Endodermal cell (in vitro differentiated cells): Measurements from ENCODE around the gene BNC2. TPM values are rescaled to one million over a fixed set of nuclear protein-coding genes. Genes with fewer than 3 reads are reported as not detected.

ENCODE experiments used
- DNase-seq: peaks from one replicate; pipeline ENCODE4 v3.0.0-alpha.2; 2017
- H3K27ac ChIP-seq: 2 replicates; pipeline ENCODE4 v1.5.1; 2013; ENCODE audit warnings: mild to moderate bottlenecking, low read depth, low read length, moderate library complexity
- H3K27me3 ChIP-seq: 2 replicates; pipeline ENCODE4 v1.6.1; 2013; ENCODE audit warnings: mild to moderate bottlenecking, low read length, moderate library complexity; ENCODE audit not compliant: insufficient read depth, control insufficient read depth, poor library complexity, severe bottlenecking
- H3K36me3 ChIP-seq: 2 replicates; pipeline ENCODE4 v1.7.0; 2013; ENCODE audit warnings: mild to moderate bottlenecking, low read length, moderate library complexity; ENCODE audit not compliant: control insufficient read depth, insufficient read depth
- H3K4me1 ChIP-seq: one replicate; pipeline ENCODE4 v1.7.0; 2013; ENCODE audit warnings: low read length; ENCODE audit not compliant: control insufficient read depth, insufficient read depth
- H3K4me3 ChIP-seq: 2 replicates; pipeline ENCODE4 v1.5.1; 2013; ENCODE audit warnings: mild to moderate bottlenecking, low read length, moderate library complexity
- H3K9ac ChIP-seq: 2 replicates; pipeline ENCODE4 v1.6.1; 2013; ENCODE audit warnings: mild to moderate bottlenecking, low read length, moderate library complexity; ENCODE audit not compliant: poor library complexity, severe bottlenecking; ENCODE audit errors: extremely low read depth
- H3K9me3 ChIP-seq: 2 replicates; pipeline ENCODE4 v1.6.1; 2013; ENCODE audit warnings: mild to moderate bottlenecking, low read length, moderate library complexity; ENCODE audit not compliant: control insufficient read depth
- H3K27ac Mint-ChIP-seq: 2 replicates; pipeline ENCODE4 v1.8.0; 2020; ENCODE audit warnings: mixed read lengths
- H3K27me3 Mint-ChIP-seq: 2 replicates; pipeline ENCODE4 v1.8.0; 2021; ENCODE audit warnings: mild to moderate bottlenecking, mixed read lengths; ENCODE audit not compliant: insufficient read depth
- H3K36me3 Mint-ChIP-seq: 2 replicates; pipeline ENCODE4 v1.8.0; 2020; ENCODE audit warnings: low read depth, mixed read lengths
- H3K4me1 Mint-ChIP-seq: 2 replicates; pipeline ENCODE4 v1.8.0; 2020; ENCODE audit warnings: mixed read lengths
- H3K4me3 Mint-ChIP-seq: 2 replicates; pipeline ENCODE4 v1.8.0; 2020; ENCODE audit warnings: mild to moderate bottlenecking, moderate library complexity, mixed read lengths
- H3K9me3 Mint-ChIP-seq: 2 replicates; pipeline ENCODE4 v1.8.0; 2020; ENCODE audit warnings: mild to moderate bottlenecking, mixed read lengths
- CTCF ChIP-seq: fragments of 200-600 bp; sonication (generic); conservative IDR thresholded peaks from 2 replicates; pipeline ENCODE4 v1.5.0; 2021; ENCODE audit warnings: antibody characterized with exemption, mild to moderate bottlenecking
- WGBS, 2 experiments: methylation state at CpG; one replicate each; pipeline versions ENCODE4 v1.1.5 to v1.1.7; 2013; ENCODE audit warnings: missing lambda C conversion rate in 2 of 2, mixed read lengths in 1 of 2; ENCODE audit not compliant: insufficient coverage in 1 of 2, insufficient read length in 1 of 2; 5-methylcytosine and 5-hydroxymethylcytosine counted together
- total RNA-seq, 2 donors: library from RNA; stranded (reverse); fragmentation: NEBNext Ultra II Directional in 1 of 2; extraction: Animal tissue kit (Norgen Biotek cat#: 25700) in 1 of 2; gene quantifications; 2 replicates in 1 of 2; 3 replicates in 1 of 2; pipeline ENCODE4 v1.2.1, GENCODE V29; 2021

Gene BNC2
- total RNA-seq, 2 donors from 2014 or later: 3.0 to 10.5 TPM

GRCh38 chr9:16794871-16795639, 75.4 kb downstream of the BNC2 start:
- Mint-ChIP-seq H3K9me3 (no peaks in the 10 kb centered on the region), H3K36me3 (no peaks in the 10 kb centered on the region), H3K4me3 (no peak overlapping the region), H3K27me3 (no peaks in the 10 kb centered on the region), H3K4me1 (peaks cover 22% of the 10 kb centered on the region), H3K27ac (no peak overlapping the region)
- H3K27ac ChIP-seq: no peak overlapping the region
- no peaks in the 10 kb centered on the region for H3K36me3 ChIP-seq
- no peak overlapping the region for H3K4me3 ChIP-seq
- no peak for DNase-seq
- H3K9ac ChIP-seq: no peak overlapping the region
- no peaks in the 10 kb centered on the region for H3K27me3 ChIP-seq
- peaks cover 3% of the 10 kb centered on the region for H3K4me1 ChIP-seq
- H3K9me3 ChIP-seq: no peaks in the 10 kb centered on the region
- WGBS, 2 experiments: 87 to 100% methylated on average over 2 to 9 of the region's 9 CpGs
- TF ChIP-seq CTCF: no peak

- WGBS, 2 experiments: 91 to 92% methylated on average over 3 to 4 of the region's 4 CpGs
- Mint-ChIP-seq H3K27me3 (no peaks in the 10 kb centered on the region), H3K4me3 (no peak overlapping the region), H3K4me1 (peaks cover 22% of the 10 kb centered on the region), H3K27ac (no peak overlapping the region), H3K9me3 (no peaks in the 10 kb centered on the region), H3K36me3 (no peaks in the 10 kb centered on the region)
- DNase-seq: no peak
- H3K4me1 ChIP-seq: peaks cover 3% of the 10 kb centered on the region
- no peaks in the 10 kb centered on the region for H3K9me3 ChIP-seq
- no peak for TF ChIP-seq CTCF
- no peaks in the 10 kb centered on the region for H3K36me3 ChIP-seq
- no peak overlapping the region for H3K4me3 ChIP-seq
- H3K27me3 ChIP-seq: no peaks in the 10 kb centered on the region
- H3K27ac ChIP-seq: no peak overlapping the region
- no peak overlapping the region for H3K9ac ChIP-seq
Observed at GRCh38 chr9:16794103-16794502, 76.4 kb downstream of the BNC2 start.

- H3K27ac ChIP-seq: no peak overlapping the region
- peaks cover 2% of the 10 kb centered on the region for H3K4me1 Mint-ChIP-seq
- H3K9me3 ChIP-seq: no peaks in the 10 kb centered on the region
- no peak for DNase-seq
- H3K4me1 ChIP-seq: no peaks in the 10 kb centered on the region
- H3K9ac ChIP-seq: no peak overlapping the region
- no peaks in the 10 kb centered on the region for H3K9me3 Mint-ChIP-seq
- no peak overlapping the region for H3K4me3 ChIP-seq
- no peaks in the 10 kb centered on the region for H3K27me3 ChIP-seq
- no peak overlapping the region for H3K4me3 Mint-ChIP-seq
- H3K36me3 ChIP-seq: no peaks in the 10 kb centered on the region
- H3K27ac Mint-ChIP-seq: no peak overlapping the region
- H3K27me3 Mint-ChIP-seq: no peaks in the 10 kb centered on the region
- TF ChIP-seq CTCF: no peak
- 95 to 97% methylated on average over 3 to 6 of the region's 6 CpGs for whole genome bisulfite sequencing, 2 experiments
- no peaks in the 10 kb centered on the region for H3K36me3 Mint-ChIP-seq
Observed at GRCh38 chr9:16787724-16788123, 82.7 kb downstream of the BNC2 start.
